SK-N-SH treated with all-trans-retinoic acid at 6 μM for 48 hours (cell line): ENCODE data around the gene WNT10A.
A peak's percentile ranks its signal among the peaks of the same experiment; 100 is the strongest.

ENCODE experiments used
- ATAC-seq: fragments of 200-7000 bp; cut with Tn5 transposase; 3 replicates; pipeline ENCODE4 v1.9.1; 2020; ENCODE audit warnings: mild to moderate bottlenecking, moderate library complexity
- ARNTL ChIP-seq: fragments of 450-650 bp; formaldehyde crosslinking; IDR thresholded peaks from 2 replicates; pipeline ENCODE4 v1.5.0; 2020; ENCODE audit warnings: low read depth, mild to moderate bottlenecking, moderate library complexity, borderline replicate concordance
- BACH2 ChIP-seq: fragments of 250-450 bp; sonication (Bioruptor Pico); IDR thresholded peaks from 2 replicates; pipeline ENCODE4 v1.9.0; 2021; ENCODE audit warnings: mild to moderate bottlenecking, borderline replicate concordance
- CSDC2 ChIP-seq: fragments of 250-450 bp; sonication (Bioruptor Pico); IDR thresholded peaks from 2 replicates; pipeline ENCODE4 v1.5.0; 2020; ENCODE audit warnings: mild to moderate bottlenecking, moderate library complexity
- ESRRG ChIP-seq: fragments of 250-450 bp; sonication (Bioruptor Pico); IDR thresholded peaks from 2 replicates; pipeline ENCODE4 v1.6.1; 2021; ENCODE audit warnings: mild to moderate bottlenecking
- GLIS3 ChIP-seq: fragments of 250-450 bp; sonication (Bioruptor Pico); IDR thresholded peaks from 2 replicates; pipeline ENCODE4 v1.5.0; 2020; ENCODE audit warnings: mild to moderate bottlenecking, moderate library complexity
- ISL1 ChIP-seq: fragments of 250-450 bp; sonication (Bioruptor Pico); IDR thresholded peaks from 2 replicates; pipeline ENCODE4 v2.1.2; 2022; ENCODE audit warnings: mild to moderate bottlenecking, moderate library complexity
- OSR1 ChIP-seq: fragments of 250-450 bp; sonication (Bioruptor Pico); IDR thresholded peaks from 2 replicates; pipeline ENCODE4 v1.8.0; 2022; ENCODE audit warnings: moderate library complexity, mild to moderate bottlenecking, inconsistent platforms
- PPARA ChIP-seq: fragments of 250-450 bp; sonication (Bioruptor Pico); IDR thresholded peaks from 2 replicates; pipeline ENCODE4 v1.5.0; 2020; ENCODE audit warnings: mild to moderate bottlenecking, borderline replicate concordance
- RARB ChIP-seq: fragments of 250-450 bp; sonication (Bioruptor Pico); IDR thresholded peaks from 2 replicates; pipeline ENCODE4 v1.8.0; 2021; ENCODE audit warnings: mild to moderate bottlenecking, moderate library complexity
- SNAI2 ChIP-seq: fragments of 250-450 bp; sonication (Bioruptor Pico); IDR thresholded peaks from 2 replicates; pipeline ENCODE4 v1.5.0; 2020; ENCODE audit warnings: mild to moderate bottlenecking, moderate library complexity
- TCF4 ChIP-seq: fragments of 250-450 bp; sonication (Bioruptor Pico); IDR thresholded peaks from 2 replicates; pipeline ENCODE4 v1.8.0; 2021; ENCODE audit warnings: mild to moderate bottlenecking, moderate library complexity, borderline replicate concordance
- TOX ChIP-seq: fragments of 250-450 bp; sonication (Bioruptor Pico); IDR thresholded peaks from 2 replicates; pipeline ENCODE4 v1.8.0; 2021; ENCODE audit warnings: mild to moderate bottlenecking, moderate library complexity, borderline replicate concordance
- ZC3H10 ChIP-seq: fragments of 250-450 bp; sonication (Bioruptor Pico); IDR thresholded peaks from 2 replicates; pipeline ENCODE4 v1.5.1; 2021; ENCODE audit warnings: mild to moderate bottlenecking, moderate library complexity
- ZFP3 ChIP-seq: fragments of 250-450 bp; sonication (Bioruptor Pico); IDR thresholded peaks from 2 replicates; pipeline ENCODE4 v1.5.0; 2020; ENCODE audit warnings: mild to moderate bottlenecking, moderate library complexity
- ZFP30 ChIP-seq: fragments of 450-650 bp; formaldehyde crosslinking; IDR thresholded peaks from 2 replicates; pipeline ENCODE4 v1.5.0; 2022; ENCODE audit warnings: mild to moderate bottlenecking, moderate library complexity
- ZNF565 ChIP-seq: fragments of 450-650 bp; formaldehyde crosslinking; conservative IDR thresholded peaks from 2 replicates; pipeline ENCODE4 v1.5.0; 2020; ENCODE audit warnings: low read depth, mild to moderate bottlenecking, moderate library complexity
- ZNF70 ChIP-seq: fragments of 450-650 bp; formaldehyde crosslinking; IDR thresholded peaks from 2 replicates; pipeline ENCODE4 v1.5.0; 2020; ENCODE audit warnings: mild to moderate bottlenecking, moderate library complexity
- ZNF8 ChIP-seq: fragments of 450-650 bp; formaldehyde crosslinking; IDR thresholded peaks from 2 replicates; pipeline ENCODE4 v1.5.0; 2020; ENCODE audit warnings: mild to moderate bottlenecking, moderate library complexity
- TF ChIP-seq, protein P1 (sequence below): fragments of 250-450 bp; sonication (Bioruptor Pico); IDR thresholded peaks from 2 replicates; pipeline ENCODE4 v1.5.0; 2020; ENCODE audit warnings: mild to moderate bottlenecking, moderate library complexity
- TF ChIP-seq, protein P2 (sequence below): fragments of 250-450 bp; sonication (Bioruptor Pico); IDR thresholded peaks from 2 replicates; pipeline ENCODE4 v1.5.1; 2020; ENCODE audit warnings: low read depth, mild to moderate bottlenecking, moderate library complexity
- TF ChIP-seq, protein P3 (sequence below): fragments of 250-450 bp; sonication (Bioruptor Pico); IDR thresholded peaks from 2 replicates; pipeline ENCODE4 v1.5.1; 2021; ENCODE audit warnings: mild to moderate bottlenecking, moderate library complexity
- TF ChIP-seq, protein P4 (sequence below): fragments of 250-450 bp; sonication (Bioruptor Pico); IDR thresholded peaks from 2 replicates; pipeline ENCODE4 v1.8.0; 2021; ENCODE audit warnings: low read depth, mild to moderate bottlenecking, moderate library complexity, borderline replicate concordance

The WNT10A gene

DNA sequence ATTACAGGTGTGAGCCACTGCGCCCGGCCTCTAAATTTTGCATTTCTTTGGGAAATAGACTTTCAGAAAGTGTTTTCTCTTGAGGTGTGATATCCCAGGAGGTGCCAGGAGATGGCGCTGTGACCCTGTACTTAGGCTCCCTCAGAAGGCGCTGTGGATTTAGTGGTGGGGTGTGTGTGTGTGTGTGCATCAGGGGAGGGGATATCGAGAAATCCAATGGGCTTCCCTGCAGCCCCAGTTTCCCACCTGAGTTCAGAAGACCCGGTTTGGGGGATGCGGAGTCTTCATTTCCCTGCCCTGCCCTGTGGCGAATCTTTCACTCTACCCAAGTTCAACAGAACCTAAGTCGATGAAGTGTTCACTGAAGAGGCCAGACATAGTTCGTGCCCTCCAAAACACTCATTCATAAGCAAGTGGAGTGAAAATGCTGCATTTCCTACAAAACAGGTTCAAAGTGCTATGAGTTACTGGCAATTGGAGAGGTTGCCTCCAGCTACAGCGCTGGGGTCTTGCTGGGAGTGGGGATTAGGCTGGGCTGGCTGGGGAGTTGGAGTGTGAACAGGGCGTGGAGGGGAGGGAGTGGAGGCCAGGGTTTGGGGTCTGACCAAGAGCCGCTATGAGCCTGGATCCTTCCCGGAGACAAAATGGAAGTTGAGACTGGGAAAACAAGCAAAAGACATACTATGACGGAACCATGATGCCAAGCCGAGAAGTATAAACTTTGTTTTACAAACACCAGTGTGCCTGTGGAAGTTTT, 27.6 kb upstream of the WNT10A start:
- TF ChIP-seq, protein P1, sequence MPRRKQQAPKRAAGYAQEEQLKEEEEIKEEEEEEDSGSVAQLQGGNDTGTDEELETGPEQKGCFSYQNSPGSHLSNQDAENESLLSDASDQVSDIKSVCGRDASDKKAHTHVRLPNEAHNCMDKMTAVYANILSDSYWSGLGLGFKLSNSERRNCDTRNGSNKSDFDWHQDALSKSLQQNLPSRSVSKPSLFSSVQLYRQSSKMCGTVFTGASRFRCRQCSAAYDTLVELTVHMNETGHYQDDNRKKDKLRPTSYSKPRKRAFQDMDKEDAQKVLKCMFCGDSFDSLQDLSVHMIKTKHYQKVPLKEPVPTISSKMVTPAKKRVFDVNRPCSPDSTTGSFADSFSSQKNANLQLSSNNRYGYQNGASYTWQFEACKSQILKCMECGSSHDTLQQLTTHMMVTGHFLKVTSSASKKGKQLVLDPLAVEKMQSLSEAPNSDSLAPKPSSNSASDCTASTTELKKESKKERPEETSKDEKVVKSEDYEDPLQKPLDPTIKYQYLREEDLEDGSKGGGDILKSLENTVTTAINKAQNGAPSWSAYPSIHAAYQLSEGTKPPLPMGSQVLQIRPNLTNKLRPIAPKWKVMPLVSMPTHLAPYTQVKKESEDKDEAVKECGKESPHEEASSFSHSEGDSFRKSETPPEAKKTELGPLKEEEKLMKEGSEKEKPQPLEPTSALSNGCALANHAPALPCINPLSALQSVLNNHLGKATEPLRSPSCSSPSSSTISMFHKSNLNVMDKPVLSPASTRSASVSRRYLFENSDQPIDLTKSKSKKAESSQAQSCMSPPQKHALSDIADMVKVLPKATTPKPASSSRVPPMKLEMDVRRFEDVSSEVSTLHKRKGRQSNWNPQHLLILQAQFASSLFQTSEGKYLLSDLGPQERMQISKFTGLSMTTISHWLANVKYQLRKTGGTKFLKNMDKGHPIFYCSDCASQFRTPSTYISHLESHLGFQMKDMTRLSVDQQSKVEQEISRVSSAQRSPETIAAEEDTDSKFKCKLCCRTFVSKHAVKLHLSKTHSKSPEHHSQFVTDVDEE (CRISPR knock-in tag), result no peak
- TF ChIP-seq ESRRG (CRISPR knock-in tag) (no peak), BACH2 (no peak), GLIS3 (CRISPR knock-in tag) (no peak), ZNF70 (no peak), ZFP3 (CRISPR knock-in tag) (no peak), CSDC2 (CRISPR knock-in tag) (no peak), ZC3H10 (CRISPR knock-in tag) (no peak), ARNTL (CRISPR knock-in tag) (no peak), ZNF565 (CRISPR knock-in tag) (no peak), OSR1 (CRISPR knock-in tag) (no peak), TCF4 (CRISPR knock-in tag) (no peak), ISL1 (no peak), PPARA (no peak), RARB (CRISPR knock-in tag) (no peak), ZNF8 (CRISPR knock-in tag) (no peak)
- TF ChIP-seq, protein P2, sequence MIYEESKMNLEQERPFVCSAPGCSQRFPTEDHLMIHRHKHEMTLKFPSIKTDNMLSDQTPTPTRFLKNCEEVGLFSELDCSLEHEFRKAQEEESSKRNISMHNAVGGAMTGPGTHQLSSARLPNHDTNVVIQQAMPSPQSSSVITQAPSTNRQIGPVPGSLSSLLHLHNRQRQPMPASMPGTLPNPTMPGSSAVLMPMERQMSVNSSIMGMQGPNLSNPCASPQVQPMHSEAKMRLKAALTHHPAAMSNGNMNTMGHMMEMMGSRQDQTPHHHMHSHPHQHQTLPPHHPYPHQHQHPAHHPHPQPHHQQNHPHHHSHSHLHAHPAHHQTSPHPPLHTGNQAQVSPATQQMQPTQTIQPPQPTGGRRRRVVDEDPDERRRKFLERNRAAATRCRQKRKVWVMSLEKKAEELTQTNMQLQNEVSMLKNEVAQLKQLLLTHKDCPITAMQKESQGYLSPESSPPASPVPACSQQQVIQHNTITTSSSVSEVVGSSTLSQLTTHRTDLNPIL, result no peak
- TF ChIP-seq, protein P3, sequence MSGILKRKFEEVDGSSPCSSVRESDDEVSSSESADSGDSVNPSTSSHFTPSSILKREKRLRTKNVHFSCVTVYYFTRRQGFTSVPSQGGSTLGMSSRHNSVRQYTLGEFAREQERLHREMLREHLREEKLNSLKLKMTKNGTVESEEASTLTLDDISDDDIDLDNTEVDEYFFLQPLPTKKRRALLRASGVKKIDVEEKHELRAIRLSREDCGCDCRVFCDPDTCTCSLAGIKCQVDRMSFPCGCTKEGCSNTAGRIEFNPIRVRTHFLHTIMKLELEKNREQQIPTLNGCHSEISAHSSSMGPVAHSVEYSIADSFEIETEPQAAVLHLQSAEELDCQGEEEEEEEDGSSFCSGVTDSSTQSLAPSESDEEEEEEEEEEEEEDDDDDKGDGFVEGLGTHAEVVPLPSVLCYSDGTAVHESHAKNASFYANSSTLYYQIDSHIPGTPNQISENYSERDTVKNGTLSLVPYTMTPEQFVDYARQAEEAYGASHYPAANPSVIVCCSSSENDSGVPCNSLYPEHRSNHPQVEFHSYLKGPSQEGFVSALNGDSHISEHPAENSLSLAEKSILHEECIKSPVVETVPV (CRISPR knock-in tag), result no peak
- TF ChIP-seq, protein P4, sequence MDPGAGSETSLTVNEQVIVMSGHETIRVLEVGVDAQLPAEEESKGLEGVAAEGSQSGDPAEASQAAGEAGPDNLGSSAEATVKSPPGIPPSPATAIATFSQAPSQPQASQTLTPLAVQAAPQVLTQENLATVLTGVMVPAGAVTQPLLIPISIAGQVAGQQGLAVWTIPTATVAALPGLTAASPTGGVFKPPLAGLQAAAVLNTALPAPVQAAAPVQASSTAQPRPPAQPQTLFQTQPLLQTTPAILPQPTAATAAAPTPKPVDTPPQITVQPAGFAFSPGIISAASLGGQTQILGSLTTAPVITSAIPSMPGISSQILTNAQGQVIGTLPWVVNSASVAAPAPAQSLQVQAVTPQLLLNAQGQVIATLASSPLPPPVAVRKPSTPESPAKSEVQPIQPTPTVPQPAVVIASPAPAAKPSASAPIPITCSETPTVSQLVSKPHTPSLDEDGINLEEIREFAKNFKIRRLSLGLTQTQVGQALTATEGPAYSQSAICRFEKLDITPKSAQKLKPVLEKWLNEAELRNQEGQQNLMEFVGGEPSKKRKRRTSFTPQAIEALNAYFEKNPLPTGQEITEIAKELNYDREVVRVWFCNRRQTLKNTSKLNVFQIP (CRISPR knock-in tag), result no peak

DNA sequence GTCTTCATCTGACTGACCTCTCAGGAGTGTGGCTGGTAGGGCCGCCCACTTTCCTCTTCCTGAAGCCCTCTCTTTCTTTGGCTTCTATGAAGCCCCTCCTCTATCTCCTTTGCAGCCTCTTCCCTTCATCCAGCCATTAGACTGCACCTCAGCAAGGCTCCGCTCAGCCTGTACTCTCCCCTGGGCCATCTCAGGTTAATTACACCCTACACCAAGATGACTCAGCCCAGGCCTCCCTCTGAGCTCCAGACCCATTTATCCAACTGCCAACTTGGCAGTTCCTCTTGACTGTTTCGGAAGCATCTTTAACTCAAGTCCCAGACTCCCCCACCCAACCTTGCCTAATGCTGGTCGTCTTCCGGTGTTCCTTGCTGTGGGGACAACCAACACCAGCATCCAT, 26.9 kb upstream of the WNT10A start:
- TF ChIP-seq SNAI2 (CRISPR knock-in tag) (no peak), RARB (CRISPR knock-in tag) (no peak), ZNF8 (CRISPR knock-in tag) (no peak), TOX (CRISPR knock-in tag) (no peak), ARNTL (CRISPR knock-in tag) (no peak)
- ATAC-seq, result peak; percentile 79

More for the DNA sequence above, 27.6 kb upstream of the WNT10A start:
- peak; percentile 73 for ATAC-seq

DNA sequence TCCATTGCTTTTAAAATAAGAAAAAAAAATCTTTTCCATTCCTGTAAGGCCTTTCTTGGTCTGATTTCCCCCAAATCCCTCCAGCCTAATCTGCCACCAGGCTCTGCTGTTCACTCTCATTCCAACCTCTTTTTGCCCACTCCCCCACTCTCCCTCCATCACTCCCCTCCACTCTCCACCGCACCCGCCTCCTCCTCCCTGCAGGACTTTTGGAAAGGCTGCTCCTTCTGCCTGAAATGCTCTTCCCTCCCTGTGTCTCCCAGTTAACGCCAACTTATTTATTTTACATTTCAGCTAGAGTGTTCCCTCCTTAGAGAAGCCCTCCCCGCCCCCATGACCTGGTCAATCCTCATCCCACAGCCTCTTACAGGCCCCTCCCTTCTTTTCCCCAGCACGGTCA, 25.8 kb upstream of the WNT10A start:
- ATAC-seq, result no peak
- TF ChIP-seq OSR1 (CRISPR knock-in tag), result no peak
- TF ChIP-seq RARB (CRISPR knock-in tag), result no peak
- no peak for TF ChIP-seq BACH2
- TF ChIP-seq CSDC2 (CRISPR knock-in tag), result no peak
- TF ChIP-seq, protein P1 (CRISPR knock-in tag), result no peak
- TF ChIP-seq ZNF8 (CRISPR knock-in tag), result no peak
- no peak for TF ChIP-seq ZFP30 (CRISPR knock-in tag)
- TF ChIP-seq, all 23 proteins: peak for 0
